H9 (cell line): ENCODE measurements around the gene LIMS1. TPM values are rescaled to one million over a fixed set of nuclear protein-coding genes. Genes with fewer than 3 reads are reported as not detected.
"Not testable (repeated sequence)": the region's sequence is repeated elsewhere in the genome, so short reads cannot be mapped to it uniquely, and the experiment has no call there.

ENCODE experiments used
- DNase-seq: peaks from one replicate; pipeline ENCODE4 v3.0.0-alpha.2; 2017
- H2AFZ ChIP-seq: one replicate; pipeline ENCODE4 v1.6.1; 2013; ENCODE audit warnings: mild to moderate bottlenecking, low read length, control low read depth, moderate library complexity
- H2AK5ac ChIP-seq: 2 replicates; pipeline ENCODE4 v1.6.1; 2013; ENCODE audit warnings: low read length, control low read depth, mixed read lengths; ENCODE audit not compliant: insufficient read length
- H2BK120ac ChIP-seq: one replicate; pipeline ENCODE4 v1.6.1; 2013; ENCODE audit warnings: low read depth, mild to moderate bottlenecking, low read length, control low read depth, inconsistent platforms; ENCODE audit not compliant: poor library complexity, severe bottlenecking
- H2BK12ac ChIP-seq: 2 replicates; pipeline ENCODE4 v1.6.1; 2013; ENCODE audit warnings: low read length, control low read depth, mixed read lengths, low read depth; ENCODE audit not compliant: insufficient read length
- H2BK15ac ChIP-seq: 2 replicates; pipeline ENCODE4 v1.6.1; 2013; ENCODE audit warnings: low read depth, low read length, control low read depth
- H2BK20ac ChIP-seq: one replicate; pipeline ENCODE4 v1.6.1; 2013; ENCODE audit warnings: low read depth, mild to moderate bottlenecking, low read length, control low read depth, inconsistent platforms; ENCODE audit not compliant: poor library complexity, severe bottlenecking
- H2BK5ac ChIP-seq: 2 replicates; pipeline ENCODE4 v1.6.1; 2013; ENCODE audit warnings: low read length, control low read depth, mixed read lengths; ENCODE audit not compliant: insufficient read length
- H3K14ac ChIP-seq: 2 replicates; pipeline ENCODE4 v1.6.1; 2013; ENCODE audit warnings: low read length, control low read depth; ENCODE audit not compliant: insufficient read depth
- H3K18ac ChIP-seq: 2 replicates; pipeline ENCODE4 v1.6.1; 2013; ENCODE audit warnings: low read depth, mild to moderate bottlenecking, mixed read lengths, low read length, control low read depth; ENCODE audit not compliant: insufficient read length
- H3K23ac ChIP-seq: 2 replicates; pipeline ENCODE4 v1.6.1; 2013; ENCODE audit warnings: low read length, control low read depth, mixed read lengths, low read depth; ENCODE audit not compliant: insufficient read length
- H3K23me2 ChIP-seq: 2 replicates; pipeline ENCODE4 v1.6.1; 2013; ENCODE audit warnings: low read depth, mild to moderate bottlenecking, mixed read lengths, low read length, control low read depth; ENCODE audit not compliant: insufficient read length, poor library complexity, severe bottlenecking
- H3K27ac ChIP-seq: 2 replicates; pipeline ENCODE4 v1.5.1; 2013; ENCODE audit warnings: low read length, control low read depth, mixed read lengths, low read depth; ENCODE audit not compliant: insufficient read length
- H3K27me3 ChIP-seq: 2 replicates; pipeline ENCODE4 v1.6.1; 2013; ENCODE audit warnings: low read length, control low read depth, inconsistent platforms; ENCODE audit not compliant: insufficient read depth
- H3K4ac ChIP-seq: 2 replicates; pipeline ENCODE4 v1.6.1; 2013; ENCODE audit warnings: low read depth, mild to moderate bottlenecking, control low read depth, inconsistent platforms, low read length, moderate library complexity
- H3K4me1 ChIP-seq: 2 replicates; pipeline ENCODE4 v1.6.1; 2013; ENCODE audit warnings: low read length, control low read depth, inconsistent platforms; ENCODE audit not compliant: insufficient read depth
- H3K4me2 ChIP-seq: 2 replicates; pipeline ENCODE4 v1.6.1; 2013; ENCODE audit warnings: low read length, control low read depth, mixed read lengths; ENCODE audit not compliant: insufficient read length, insufficient read depth
- H3K56ac ChIP-seq: 2 replicates; pipeline ENCODE4 v1.6.1; 2013; ENCODE audit warnings: low read depth, mild to moderate bottlenecking, mixed read lengths, low read length, control low read depth; ENCODE audit not compliant: insufficient read length
- H3K79me1 ChIP-seq: 2 replicates; pipeline ENCODE4 v1.6.1; 2013; ENCODE audit warnings: low read depth, mild to moderate bottlenecking, moderate library complexity, low read length, control low read depth, inconsistent platforms; ENCODE audit not compliant: insufficient read depth, poor library complexity, severe bottlenecking
- H3K79me2 ChIP-seq: 2 replicates; pipeline ENCODE4 v1.6.1; 2013; ENCODE audit warnings: low read length, control low read depth, inconsistent platforms; ENCODE audit not compliant: insufficient read depth
- H3K9ac ChIP-seq: 2 replicates; pipeline ENCODE4 v1.6.1; 2013; ENCODE audit warnings: low read length, control low read depth, mixed read lengths; ENCODE audit not compliant: insufficient read length; ENCODE audit errors: extremely low read depth
- H3K9me3 ChIP-seq: one replicate; pipeline ENCODE4 v1.6.1; 2013; ENCODE audit warnings: low read depth, low read length, inconsistent platforms; ENCODE audit not compliant: control insufficient read depth
- H3T11ph ChIP-seq: one replicate; pipeline ENCODE4 v1.6.1; 2013; ENCODE audit warnings: mild to moderate bottlenecking, low read length, control low read depth, inconsistent platforms
- H4K20me1 ChIP-seq: one replicate; pipeline ENCODE4 v1.6.1; 2013; ENCODE audit not compliant: control insufficient read depth, insufficient read length, insufficient read depth
- H4K5ac ChIP-seq: 2 replicates; pipeline ENCODE4 v1.6.1; 2013; ENCODE audit warnings: low read depth, mild to moderate bottlenecking, mixed read lengths, low read length, control low read depth; ENCODE audit not compliant: insufficient read length
- H4K8ac ChIP-seq: replicated peaks from 2 replicates; pipeline ENCODE4 v1.6.1; 2013; ENCODE audit warnings: low read length, control low read depth, mixed read lengths, low read depth; ENCODE audit not compliant: insufficient read length
- H4K91ac ChIP-seq: 2 replicates; pipeline ENCODE4 v1.6.1; 2013; ENCODE audit warnings: low read depth, mild to moderate bottlenecking, moderate library complexity, mixed read lengths, low read length, control low read depth; ENCODE audit not compliant: insufficient read length
- H3K27ac Mint-ChIP-seq, 3 experiments: 2 replicates in 2 of 3; 3 replicates in 1 of 3; pipeline ENCODE4 v1.8.0; 2020 to 2021; ENCODE audit warnings: mixed read lengths in 3 of 3, mild to moderate bottlenecking in 1 of 3, moderate library complexity in 1 of 3
- H3K27me3 Mint-ChIP-seq: 2 replicates; pipeline ENCODE4 v1.8.0; 2021; ENCODE audit warnings: low read depth, mild to moderate bottlenecking, moderate library complexity, mixed read lengths
- H3K36me3 Mint-ChIP-seq, 3 experiments: 2 replicates in 2 of 3; 3 replicates in 1 of 3; pipeline ENCODE4 v1.8.0; 2020 to 2021; ENCODE audit warnings: low read depth in 3 of 3, mixed read lengths in 3 of 3; ENCODE audit not compliant: insufficient read depth in 1 of 3
- H3K4me1 Mint-ChIP-seq, 2 experiments: 2 replicates each; pipeline ENCODE4 v1.8.0; 2020; ENCODE audit warnings: mixed read lengths in 2 of 2
- H3K4me3 Mint-ChIP-seq, 2 experiments: 2 replicates in 1 of 2; 3 replicates in 1 of 2; pipeline ENCODE4 v1.8.0; 2020 to 2021; ENCODE audit warnings: mild to moderate bottlenecking in 2 of 2, mixed read lengths in 2 of 2, moderate library complexity in 1 of 2
- H3K9me3 Mint-ChIP-seq, 2 experiments: 2 replicates in 1 of 2; 3 replicates in 1 of 2; pipeline ENCODE4 v1.8.0; 2020; ENCODE audit warnings: mild to moderate bottlenecking in 2 of 2, mixed read lengths in 2 of 2, moderate library complexity in 1 of 2
- WGBS: extraction: QIAGEN DNeasy Blood & Tissue Kit; methylation state at CpG from one replicate; pipeline ENCODE4 v1.1.7; 2013; ENCODE audit warnings: missing lambda C conversion rate, low lambda C conversion rate, mixed read lengths; ENCODE audit not compliant: insufficient read length; ENCODE audit errors: extremely low coverage; 5-methylcytosine and 5-hydroxymethylcytosine counted together
- total RNA-seq: library from RNA; stranded (reverse); gene quantifications from 2 replicates; pipeline ENCODE4 v1.2.1, GENCODE V29; 2021

Gene LIMS1
- total RNA-seq, 1 experiment from 2014 or later: 37.7 TPM

DNA sequence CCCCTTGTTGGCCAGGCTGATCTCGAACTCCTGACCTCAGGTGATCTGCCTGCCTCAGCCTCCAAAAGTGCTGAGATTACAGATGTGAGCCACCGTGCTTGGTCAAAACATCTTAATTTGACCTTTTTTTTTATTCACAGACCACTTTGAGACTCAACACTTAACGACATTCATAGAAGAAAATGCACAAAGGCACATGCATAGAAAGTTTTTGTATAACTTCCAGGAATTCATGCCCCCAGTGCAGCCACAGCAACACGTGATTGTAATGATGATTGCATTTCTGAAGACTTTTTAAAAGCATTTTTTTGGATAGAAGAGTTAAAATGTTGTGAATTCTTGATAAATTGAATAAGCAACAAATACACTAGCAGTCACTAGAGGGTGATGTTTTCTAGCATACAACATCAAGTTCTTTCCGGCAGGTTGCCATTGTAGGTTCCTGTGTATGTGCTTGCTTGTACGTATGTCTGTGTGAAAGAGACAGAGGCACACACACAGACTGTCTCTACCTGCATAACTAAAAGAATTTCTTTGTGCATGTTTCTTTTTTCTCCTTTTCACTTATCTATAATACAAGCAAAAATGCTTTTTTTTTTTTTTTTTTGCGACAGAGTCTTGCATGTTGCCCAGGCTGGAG lies 63.0 kb downstream of the LIMS1 start:
- not testable (repeated sequence) for H3K4ac ChIP-seq, H3T11ph ChIP-seq, H3K4me2 ChIP-seq, H3K79me1 ChIP-seq, H3K4me1 ChIP-seq, H2BK15ac ChIP-seq, H2AFZ ChIP-seq, H3K9ac ChIP-seq, H3K56ac ChIP-seq, H3K23ac ChIP-seq, H2BK120ac ChIP-seq, H4K91ac ChIP-seq, H4K20me1 ChIP-seq, DNase-seq, H2AK5ac ChIP-seq, H4K8ac ChIP-seq, H3K27me3 Mint-ChIP-seq, H2BK5ac ChIP-seq, H3K4me3 Mint-ChIP-seq, H3K36me3 Mint-ChIP-seq, H3K14ac ChIP-seq, H3K23me2 ChIP-seq, H3K27me3 ChIP-seq, H2BK20ac ChIP-seq, H2BK12ac ChIP-seq, H3K9me3 Mint-ChIP-seq, H3K9me3 ChIP-seq, H3K27ac ChIP-seq, H3K79me2 ChIP-seq, H4K5ac ChIP-seq, H3K18ac ChIP-seq
- WGBS: no CpG with 5 or more reads among the region's 7 CpGs
- H3K27ac Mint-ChIP-seq: 0 out of 7 replicates have a peak overlapping the region, but pooled peaks of 1 of the 3 experiments have one; percentile 28
- peaks cover 33 to 36% of the 10 kb centered on the region in 2 experiments for H3K4me1 Mint-ChIP-seq

- H3K18ac ChIP-seq, H2BK12ac ChIP-seq, H3K9me3 ChIP-seq, H3K79me2 ChIP-seq, H3K4me1 ChIP-seq, H2BK5ac ChIP-seq, H3K27ac Mint-ChIP-seq, H3K9me3 Mint-ChIP-seq, H3K23me2 ChIP-seq, H2AK5ac ChIP-seq, H4K91ac ChIP-seq, H3K4me3 Mint-ChIP-seq, H4K5ac ChIP-seq, H4K8ac ChIP-seq, H3K56ac ChIP-seq, H3K36me3 Mint-ChIP-seq, H3K27ac ChIP-seq, H3K27me3 ChIP-seq, H3K4me2 ChIP-seq, H2BK120ac ChIP-seq, H3K23ac ChIP-seq, H2AFZ ChIP-seq, H3K79me1 ChIP-seq, H3K14ac ChIP-seq, H2BK20ac ChIP-seq, H4K20me1 ChIP-seq, DNase-seq, H3K27me3 Mint-ChIP-seq, H3K4ac ChIP-seq, H3T11ph ChIP-seq, H3K9ac ChIP-seq, H2BK15ac ChIP-seq: not testable (repeated sequence)
- no CpG with 5 or more reads among the region's 10 CpGs for WGBS
- peaks cover 7 to 12% of the 10 kb centered on the region in 2 experiments for H3K4me1 Mint-ChIP-seq
These were observed 66.9 kb downstream of the LIMS1 start for GRCh38 chr2:108601199-108601598.
